ENCODE measurements around the gene GNAO1.

GRCh38 chr16:56387396-56387795 is 196.1 kb downstream of the GNAO1 start:
- TF ChIP-seq CTCF (conservative IDR thresholded peaks at IDR 0.05 in 1 of 2, IDR thresholded peaks at IDR 0.05 in 1 of 2; ENCODE audit: extremely low read depth in 1 of 2, insufficient read depth in 1 of 2, low read depth in 1 of 2, low read length in 2 of 2) (no peak), EZH2 (IDR thresholded peaks at IDR 0.05; ENCODE audit: borderline replicate concordance, low read length) (no peak)
